Lower leg skin (tissue), 4 donors: ENCODE measurements around the gene THRA. TPM values are rescaled to one million over a fixed set of nuclear protein-coding genes. Genes with fewer than 3 reads are reported as not detected.

Experiments
- DNase-seq, 2 donors: peaks; one replicate each; pipeline ENCODE4 v3.0.0-alpha.2; 2019; ENCODE audit warnings: low spot score in 2 of 2
- H3K4me3 ChIP-seq: fragments of 200-600 bp; sonication (generic); 2 replicates; pipeline ENCODE4 v1.5.1; 2017; ENCODE audit warnings: mild to moderate bottlenecking, low read depth; ENCODE audit not compliant: poor library complexity, severe bottlenecking
- POLR2A ChIP-seq, 2 donors: fragments of 450-650 bp; IDR thresholded peaks; one replicate each; pipeline ENCODE4 v1.6.1; 2016 to 2017; ENCODE audit warnings: antibody characterized with exemption in 2 of 2, mild to moderate bottlenecking in 1 of 2, moderate library complexity in 1 of 2
- WGBS, 2 donors: methylation state at CpG; one replicate each; pipeline ENCODE4 v1.1.5; 2018; 5-methylcytosine and 5-hydroxymethylcytosine counted together
- intact Hi-C: fragments of 100-400 bp; cut with DNase I; formaldehyde crosslinking; loops from one replicate; pipeline ENCODE4 v1.15.0; 2023; ENCODE audit warnings: low total_unique reads
- total RNA-seq, 4 donors: library from RNA; depleted of rRNA; stranded (reverse); fragments of >200 nt; gene quantifications; one replicate each; pipeline ENCODE4 v1.1.0, GENCODE V29; 2016
- TF ChIP-seq, protein P1 (sequence below), 3 donors: fragments of 450-650 bp; IDR thresholded peaks; one replicate each; pipeline ENCODE4 v1.5.1; 2016; ENCODE audit warnings: antibody characterized with exemption in 3 of 3, mild to moderate bottlenecking in 3 of 3, moderate library complexity in 2 of 3

The THRA gene
- total RNA-seq, 4 donors from 2014 or later: 28.2 to 56.8 (median 42.6) TPM

DNA sequence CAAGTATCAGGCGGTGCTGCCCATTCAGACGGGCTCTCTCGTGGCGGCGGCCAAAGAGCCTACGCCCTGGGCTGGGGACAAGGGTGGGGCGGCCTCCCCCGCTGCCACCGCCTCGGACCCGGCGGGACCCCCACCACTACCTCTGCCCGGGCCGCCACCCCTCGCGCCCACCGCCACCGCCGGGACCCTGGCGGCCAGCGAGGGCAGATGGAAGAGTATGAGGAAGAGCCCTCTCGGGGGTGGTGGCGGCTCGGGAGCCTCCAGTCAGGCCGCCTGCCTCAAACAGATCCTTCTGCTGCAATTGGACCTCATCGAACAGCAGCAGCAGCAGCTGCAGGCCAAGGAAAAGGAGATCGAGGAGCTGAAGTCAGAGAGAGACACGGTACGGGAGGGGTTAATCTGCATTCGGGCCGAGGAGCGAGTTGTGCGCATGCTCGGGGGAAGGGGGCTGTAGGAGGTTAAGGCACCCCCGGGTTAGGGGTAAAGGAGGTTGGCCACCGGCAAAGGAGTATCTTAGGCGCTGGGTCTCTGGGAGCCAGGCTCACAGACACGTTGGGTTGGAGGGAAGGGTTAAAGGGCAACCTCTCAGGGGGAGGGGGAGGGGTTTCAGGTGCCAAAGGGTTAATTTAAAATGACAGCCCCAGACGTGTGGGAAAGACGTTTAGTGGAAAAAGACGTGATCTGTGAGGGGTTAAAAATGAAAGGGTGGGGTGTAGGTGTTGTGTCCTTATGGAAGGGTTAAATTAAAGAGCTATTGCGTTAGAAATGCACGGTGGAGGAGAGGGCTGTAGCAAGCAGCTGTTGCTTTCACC lies 60.4 kb downstream of the THRA start:
- DNase-seq: no peak
- intact Hi-C loops: no loop called here
- peak overlapping the region; percentile 89 for H3K4me3 ChIP-seq
- 0 to 1% methylated on average over 24 to 37 of the region's 43 CpGs for WGBS, 2 donors
- no peak for TF ChIP-seq POLR2A (IDR thresholded peaks at IDR 0.05)
- TF ChIP-seq, protein P1, sequence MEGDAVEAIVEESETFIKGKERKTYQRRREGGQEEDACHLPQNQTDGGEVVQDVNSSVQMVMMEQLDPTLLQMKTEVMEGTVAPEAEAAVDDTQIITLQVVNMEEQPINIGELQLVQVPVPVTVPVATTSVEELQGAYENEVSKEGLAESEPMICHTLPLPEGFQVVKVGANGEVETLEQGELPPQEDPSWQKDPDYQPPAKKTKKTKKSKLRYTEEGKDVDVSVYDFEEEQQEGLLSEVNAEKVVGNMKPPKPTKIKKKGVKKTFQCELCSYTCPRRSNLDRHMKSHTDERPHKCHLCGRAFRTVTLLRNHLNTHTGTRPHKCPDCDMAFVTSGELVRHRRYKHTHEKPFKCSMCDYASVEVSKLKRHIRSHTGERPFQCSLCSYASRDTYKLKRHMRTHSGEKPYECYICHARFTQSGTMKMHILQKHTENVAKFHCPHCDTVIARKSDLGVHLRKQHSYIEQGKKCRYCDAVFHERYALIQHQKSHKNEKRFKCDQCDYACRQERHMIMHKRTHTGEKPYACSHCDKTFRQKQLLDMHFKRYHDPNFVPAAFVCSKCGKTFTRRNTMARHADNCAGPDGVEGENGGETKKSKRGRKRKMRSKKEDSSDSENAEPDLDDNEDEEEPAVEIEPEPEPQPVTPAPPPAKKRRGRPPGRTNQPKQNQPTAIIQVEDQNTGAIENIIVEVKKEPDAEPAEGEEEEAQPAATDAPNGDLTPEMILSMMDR (IDR thresholded peaks at IDR 0.05): no peak

DNA sequence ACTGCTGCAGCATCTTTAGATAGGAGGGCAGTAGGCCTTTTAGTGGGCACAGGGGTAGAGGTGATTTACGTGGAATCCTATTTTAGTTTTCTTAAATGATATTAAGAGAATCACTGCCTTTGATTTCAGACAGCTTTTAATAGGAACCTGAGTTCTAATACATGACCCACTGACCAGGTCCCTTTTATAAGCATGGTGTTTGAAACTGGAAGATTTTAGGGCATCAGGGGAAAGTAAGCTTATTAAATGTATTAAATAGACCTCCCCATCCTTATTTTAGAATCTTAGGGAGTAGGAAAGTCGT lies 61.0 kb downstream of the THRA start:
- H3K4me3 ChIP-seq: peak overlapping the region; percentile 89
- intact Hi-C loops: no loop called here
- WGBS, 2 donors: 0% methylated on average over 2 of the region's 2 CpGs
- no peak for TF ChIP-seq POLR2A (IDR thresholded peaks at IDR 0.05)
- TF ChIP-seq, protein P1 (IDR thresholded peaks at IDR 0.05): no peak
- no peak for DNase-seq

DNA sequence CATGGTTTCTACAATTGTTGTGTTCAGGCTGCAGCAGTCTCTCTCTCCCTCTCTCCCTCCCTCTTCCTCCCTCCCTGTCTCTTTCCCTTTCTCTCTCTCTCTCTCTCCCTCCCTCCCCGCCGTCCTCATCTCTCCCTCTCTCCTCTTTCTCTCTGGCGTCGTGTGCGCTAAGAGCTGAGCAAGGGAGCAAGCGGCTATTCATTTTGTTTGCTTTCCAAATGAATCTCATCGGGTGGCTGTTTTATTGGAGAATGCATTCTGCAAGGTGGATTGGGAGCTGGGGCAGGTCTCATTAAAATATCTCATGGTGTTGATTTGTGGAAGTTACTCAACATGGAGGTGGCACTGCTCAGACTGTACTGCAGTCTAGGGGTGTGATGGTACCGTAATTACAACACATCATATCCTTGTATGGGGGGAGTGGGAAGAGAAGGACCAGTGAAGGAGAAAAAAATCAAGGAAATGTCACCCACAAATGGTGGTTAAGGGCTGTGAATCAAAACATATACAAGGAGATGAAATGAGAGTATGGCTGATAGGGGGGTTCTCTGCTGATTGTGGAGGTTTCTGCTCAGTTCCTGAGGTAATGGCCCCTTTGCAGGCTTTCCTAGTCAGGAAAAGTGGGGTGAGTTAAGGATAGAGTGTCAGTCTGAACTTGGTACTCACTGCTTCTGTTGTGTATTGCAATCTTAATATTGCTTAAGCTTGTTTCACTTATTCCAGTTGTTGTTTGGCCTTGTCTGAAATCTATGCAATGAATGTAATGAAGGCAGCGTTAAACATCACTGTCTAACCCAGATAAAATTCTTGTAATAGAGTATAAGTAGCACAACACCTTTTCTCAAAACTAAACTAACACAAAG lies 61.7 kb downstream of the THRA start:
- intact Hi-C loops: no loop called here
- no peak overlapping the region for H3K4me3 ChIP-seq
- WGBS, 2 donors: 3 to 4% methylated on average over 9 of the region's 9 CpGs
- no peak for DNase-seq
- TF ChIP-seq POLR2A (IDR thresholded peaks at IDR 0.05): no peak
- TF ChIP-seq, protein P1 (IDR thresholded peaks at IDR 0.05): no peak

DNA sequence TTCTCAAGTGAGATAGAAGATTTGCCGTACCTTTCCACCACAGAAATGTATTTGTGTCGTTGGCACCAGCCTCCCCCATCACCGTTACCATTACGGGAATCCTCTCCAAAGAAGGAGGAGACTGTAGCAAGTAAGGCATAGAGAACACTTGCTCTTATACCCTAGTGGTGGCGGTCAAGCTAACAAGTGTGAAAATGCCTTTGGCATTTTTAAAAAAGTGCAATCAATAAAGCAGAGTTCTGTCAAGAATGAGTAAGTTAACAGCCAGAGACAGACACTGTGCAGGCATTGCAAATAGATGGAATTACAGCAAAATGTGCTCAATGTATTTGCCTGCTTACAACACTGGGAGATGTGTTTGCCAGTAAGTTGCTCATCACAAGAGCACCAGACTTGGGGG lies 66.7 kb downstream of the THRA start:
- no peak for DNase-seq
- 68 to 75% methylated on average over 5 of the region's 5 CpGs for WGBS, 2 donors
- intact Hi-C loops: no loop called here
- TF ChIP-seq, protein P1 (IDR thresholded peaks at IDR 0.05): no peak
- no peak for TF ChIP-seq POLR2A (IDR thresholded peaks at IDR 0.05)
- no peak overlapping the region for H3K4me3 ChIP-seq

DNA sequence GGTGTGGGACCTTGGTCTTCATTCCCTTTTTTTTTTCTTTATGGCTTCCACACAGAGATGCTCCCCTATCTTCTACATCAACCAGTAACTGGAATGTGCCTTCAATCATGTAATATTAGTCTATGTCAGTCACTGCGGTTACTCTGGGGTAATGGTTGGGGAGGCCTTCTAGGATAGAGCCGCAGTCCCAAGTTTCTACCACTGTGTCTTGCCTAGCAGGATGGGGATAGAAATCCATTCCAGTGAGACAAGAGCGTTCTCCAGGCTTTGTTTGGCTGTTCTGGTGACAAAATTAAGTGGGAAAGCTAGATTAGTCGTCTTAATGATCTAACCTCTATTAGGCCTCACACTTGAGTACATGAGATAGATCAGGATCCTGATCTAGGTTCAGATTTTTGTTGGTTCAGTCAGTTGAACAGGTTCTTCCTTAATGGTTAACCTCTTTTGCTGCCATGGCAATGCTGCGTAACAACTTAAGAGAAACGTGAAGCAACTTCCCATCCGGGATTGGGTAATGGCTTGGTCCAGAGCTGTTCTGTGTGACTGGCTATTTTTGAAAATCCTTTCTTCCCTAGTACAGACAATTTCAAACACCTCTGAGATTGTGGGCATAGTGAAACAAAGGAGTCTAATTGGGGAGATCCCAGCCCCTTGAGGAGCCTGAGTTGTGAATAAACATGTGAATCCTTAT lies 67.7 kb downstream of the THRA start:
- WGBS, 2 donors: 75 to 83% methylated on average over 7 of the region's 7 CpGs
- DNase-seq: no peak
- intact Hi-C loops: no loop called here
- no peak overlapping the region for H3K4me3 ChIP-seq
- no peak for TF ChIP-seq POLR2A (IDR thresholded peaks at IDR 0.05)
- TF ChIP-seq, protein P1 (IDR thresholded peaks at IDR 0.05): no peak
